Kidney epithelial cell (primary cell): ENCODE data around the gene PYGL. TPM values are rescaled to one million over a fixed set of nuclear protein-coding genes. Genes with fewer than 3 reads are reported as not detected.
A peak's percentile ranks its signal among the peaks of the same experiment; 100 is the strongest.

Experiments used
- DNase-seq: peaks from one replicate; pipeline ENCODE4 v3.0.0-alpha.2; 2010; ENCODE audit warnings: low read depth
- H3K27me3 ChIP-seq: 2 replicates; pipeline ENCODE4 v1.6.0; 2011; ENCODE audit warnings: low read length; ENCODE audit not compliant: control insufficient read depth, insufficient read depth
- H3K36me3 ChIP-seq: 2 replicates; pipeline ENCODE4 v1.5.1; 2011; ENCODE audit warnings: low read length; ENCODE audit not compliant: control insufficient read depth, insufficient read depth
- H3K4me3 ChIP-seq: 2 replicates; pipeline ENCODE4 v1.5.1; 2011; ENCODE audit warnings: low read depth, mild to moderate bottlenecking, control low read depth, low read length
- CTCF ChIP-seq: IDR thresholded peaks from 2 replicates; pipeline ENCODE4 v1.5.1; 2011; ENCODE audit warnings: mild to moderate bottlenecking, moderate library complexity, low read length, control low read depth, inconsistent platforms; ENCODE audit not compliant: insufficient read depth, poor library complexity, severe bottlenecking
- total RNA-seq: library from RNA; depleted of rRNA; stranded (reverse); fragments of >200 nt; gene quantifications from 2 replicates; pipeline ENCODE4 v1.2.3, GENCODE V29; 2015

The PYGL gene
- total RNA-seq, 1 donor from 2014 or later = 41.1 TPM

GRCh38 chr14:50864946-50865345 is 79.3 kb downstream of the PYGL start:
- no peaks in the 10 kb centered on the region for H3K36me3 ChIP-seq
- DNase-seq = no peak
- no peaks in the 10 kb centered on the region for H3K27me3 ChIP-seq
- H3K4me3 ChIP-seq = no peak overlapping the region
- no peak for TF ChIP-seq CTCF

- no peak for TF ChIP-seq CTCF
- Histone ChIP-seq H3K4me3 (no peak overlapping the region), H3K36me3 (no peaks in the 10 kb centered on the region), H3K27me3 (no peaks in the 10 kb centered on the region)
- no peak for DNase-seq
Observed at GRCh38 chr14:50864237-50864636, 80.0 kb downstream of the PYGL start.

DNA sequence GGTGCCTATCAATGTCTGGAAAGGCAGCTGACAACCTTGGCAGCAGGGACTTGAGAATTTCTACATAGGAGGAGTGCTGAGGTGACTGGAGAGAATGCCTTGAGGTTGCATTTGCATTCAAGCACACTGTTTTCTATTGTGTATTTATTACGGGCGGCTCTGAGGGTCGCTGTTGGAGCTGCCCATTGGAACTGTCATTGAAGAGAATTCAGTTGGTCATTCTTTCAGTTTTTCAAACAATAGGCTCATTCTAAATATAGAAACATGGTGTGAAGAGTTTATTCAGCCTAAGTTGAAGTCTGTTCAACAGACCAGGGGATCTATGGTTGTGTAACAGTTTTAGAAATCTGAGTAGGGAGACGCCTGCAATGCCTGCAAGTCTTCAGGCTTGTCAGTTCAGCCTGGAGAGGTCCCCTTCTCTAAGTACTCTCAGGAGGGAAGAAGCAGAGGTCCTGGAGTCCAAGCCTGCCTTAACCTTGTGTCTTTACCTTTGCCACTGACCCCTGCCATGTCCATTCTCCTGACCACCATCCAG is 82.2 kb downstream of the PYGL start:
- no peak for TF ChIP-seq CTCF
- no peak for DNase-seq
- no peaks in the 10 kb centered on the region for H3K27me3 ChIP-seq
- no peak overlapping the region for H3K4me3 ChIP-seq
- no peaks in the 10 kb centered on the region for H3K36me3 ChIP-seq

GRCh38 chr14:50860478-50861086 is 83.7 kb downstream of the PYGL start:
- peak; percentile 48 for DNase-seq
- H3K36me3 ChIP-seq = no peaks in the 10 kb centered on the region
- peak overlapping the region; percentile 32 for H3K4me3 ChIP-seq
- TF ChIP-seq CTCF = peak; percentile 69
- H3K27me3 ChIP-seq = no peaks in the 10 kb centered on the region

GRCh38 chr14:50859296-50859624 is 85.0 kb downstream of the PYGL start:
- H3K4me3 ChIP-seq = no peak overlapping the region

More at GRCh38 chr14:50859296-50859624, 85.0 kb downstream of the PYGL start:
- Histone ChIP-seq H3K27me3 (no peaks in the 10 kb centered on the region), H3K36me3 (no peaks in the 10 kb centered on the region)
- no peak for DNase-seq
- TF ChIP-seq CTCF = no peak
